22Rv1 (cell line): ENCODE results near the gene OR2T33.
"Not testable (repeated sequence)": the region's sequence is repeated elsewhere in the genome, so short reads cannot be mapped to it uniquely, and the experiment has no call there.

Experiments used
- CTCF ChIP-seq: fragments of 450-650 bp; IDR thresholded peaks from 2 replicates; pipeline ENCODE4 v1.5.1; 2017; ENCODE audit warnings: mild to moderate bottlenecking
- ZFX ChIP-seq: fragments of 450-650 bp; IDR thresholded peaks from 2 replicates; pipeline ENCODE4 v1.6.1; 2017; ENCODE audit warnings: antibody characterized with exemption, borderline replicate concordance

- TF ChIP-seq CTCF, ZFX: not testable (repeated sequence)
These were observed 27.9 kb upstream of the OR2T33 start for GRCh38 chr1:248305672-248306071.
